H4 (cell line): Measurements from ENCODE around the gene NTN3. TPM values are rescaled to one million over a fixed set of nuclear protein-coding genes. Genes with fewer than 3 reads are reported as not detected.
"Not testable (repeated sequence)": the region's sequence is repeated elsewhere in the genome, so short reads cannot be mapped to it uniquely, and the experiment has no call there.

Experiments
- DNase-seq: peaks from one replicate; pipeline ENCODE4 v3.0.0-alpha.2; 2015; ENCODE audit warnings: low spot score
- total RNA-seq: library from RNA; depleted of rRNA; stranded (reverse); fragments of >200 nt; shearing (Covaris generic); gene quantifications from 2 replicates; pipeline ENCODE4 v1.2.3, GENCODE V29; 2014

Gene NTN3
- total RNA-seq, 1 experiment from 2014 or later = 0.14 TPM

DNA sequence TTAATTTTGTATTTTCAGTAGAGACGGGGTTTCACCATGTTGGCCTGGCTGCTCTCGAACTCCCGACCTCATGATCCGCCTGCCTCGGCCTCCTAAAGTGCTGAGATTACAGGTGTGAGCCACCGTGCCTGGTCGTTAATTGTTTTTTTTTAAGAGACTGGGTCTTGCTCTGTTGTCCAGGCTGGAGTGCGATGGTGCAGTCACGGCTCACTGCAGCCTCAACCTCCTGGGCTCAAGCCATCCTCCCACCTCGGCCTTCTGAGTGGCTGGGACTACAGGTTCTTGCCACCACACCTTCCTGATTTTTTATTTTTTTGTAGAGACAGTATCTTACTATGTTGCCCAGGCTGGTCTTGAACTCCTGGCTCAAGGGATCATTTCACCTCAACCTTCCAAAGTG, 8.9 kb downstream of the NTN3 start:
- DNase-seq = not testable (repeated sequence)

DNA sequence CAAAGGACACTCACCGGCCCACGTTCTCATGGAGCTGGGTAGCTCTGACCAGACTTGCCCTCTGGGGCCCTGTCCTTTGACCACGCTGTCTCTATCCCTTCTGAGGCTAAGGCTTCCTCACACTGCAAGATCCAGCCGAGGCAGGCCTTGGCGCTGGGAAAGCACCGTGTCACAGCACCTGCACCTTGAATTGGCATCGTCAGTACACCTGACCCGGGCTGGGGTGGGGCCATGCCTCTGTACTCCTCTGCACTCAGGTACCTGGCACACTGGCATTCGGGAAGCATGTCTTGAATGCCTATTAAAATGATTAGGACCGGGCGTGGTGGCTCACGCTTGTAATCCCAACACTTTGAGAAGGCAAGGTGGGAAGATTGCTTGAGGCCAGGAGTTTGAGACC, 9.9 kb downstream of the NTN3 start:
- DNase-seq = no peak

DNA sequence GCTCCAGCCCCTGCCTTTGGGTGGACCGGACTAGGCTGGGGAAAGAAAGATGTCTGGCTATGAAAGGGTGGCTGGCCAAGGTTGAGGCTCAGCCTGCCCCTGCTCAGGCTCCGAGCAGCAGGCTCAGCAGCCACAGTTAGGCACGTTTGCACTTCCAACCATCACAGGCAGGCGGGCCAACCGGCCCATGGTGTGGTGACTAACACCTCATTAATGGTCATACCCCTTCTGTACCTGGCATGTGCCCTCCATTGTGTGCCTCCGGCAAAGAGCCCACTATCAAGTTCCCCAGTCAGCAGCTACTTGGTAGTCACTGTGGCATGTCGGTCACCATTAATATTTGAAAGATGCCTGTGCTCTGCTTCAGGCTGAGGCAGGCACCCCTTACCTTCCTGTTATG, 10.6 kb downstream of the NTN3 start:
- DNase-seq = no peak

DNA sequence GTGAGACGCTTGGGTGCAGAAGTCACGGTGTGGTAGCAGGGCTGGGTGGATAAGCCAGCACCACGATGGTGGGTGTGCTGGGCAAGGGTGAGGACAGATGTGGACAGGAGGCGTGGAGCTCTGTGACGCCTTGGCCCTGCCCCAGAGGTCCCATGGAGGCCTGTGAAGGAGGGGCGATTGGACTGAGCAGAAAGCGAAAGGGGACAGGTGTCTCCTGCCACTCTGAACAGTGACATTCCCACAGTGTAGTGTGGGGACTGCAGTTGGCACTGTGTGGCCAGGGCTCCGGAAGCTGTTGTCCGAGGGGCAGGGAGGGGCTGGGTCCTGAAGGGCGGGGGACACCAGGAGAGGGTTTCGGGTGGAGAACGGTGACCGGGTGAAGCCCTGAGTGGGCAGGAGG, 11.2 kb downstream of the NTN3 start:
- DNase-seq = no peak

GRCh38 chr16:2482708-2483534, 11.8 kb downstream of the NTN3 start:
- DNase-seq = no peak

DNA sequence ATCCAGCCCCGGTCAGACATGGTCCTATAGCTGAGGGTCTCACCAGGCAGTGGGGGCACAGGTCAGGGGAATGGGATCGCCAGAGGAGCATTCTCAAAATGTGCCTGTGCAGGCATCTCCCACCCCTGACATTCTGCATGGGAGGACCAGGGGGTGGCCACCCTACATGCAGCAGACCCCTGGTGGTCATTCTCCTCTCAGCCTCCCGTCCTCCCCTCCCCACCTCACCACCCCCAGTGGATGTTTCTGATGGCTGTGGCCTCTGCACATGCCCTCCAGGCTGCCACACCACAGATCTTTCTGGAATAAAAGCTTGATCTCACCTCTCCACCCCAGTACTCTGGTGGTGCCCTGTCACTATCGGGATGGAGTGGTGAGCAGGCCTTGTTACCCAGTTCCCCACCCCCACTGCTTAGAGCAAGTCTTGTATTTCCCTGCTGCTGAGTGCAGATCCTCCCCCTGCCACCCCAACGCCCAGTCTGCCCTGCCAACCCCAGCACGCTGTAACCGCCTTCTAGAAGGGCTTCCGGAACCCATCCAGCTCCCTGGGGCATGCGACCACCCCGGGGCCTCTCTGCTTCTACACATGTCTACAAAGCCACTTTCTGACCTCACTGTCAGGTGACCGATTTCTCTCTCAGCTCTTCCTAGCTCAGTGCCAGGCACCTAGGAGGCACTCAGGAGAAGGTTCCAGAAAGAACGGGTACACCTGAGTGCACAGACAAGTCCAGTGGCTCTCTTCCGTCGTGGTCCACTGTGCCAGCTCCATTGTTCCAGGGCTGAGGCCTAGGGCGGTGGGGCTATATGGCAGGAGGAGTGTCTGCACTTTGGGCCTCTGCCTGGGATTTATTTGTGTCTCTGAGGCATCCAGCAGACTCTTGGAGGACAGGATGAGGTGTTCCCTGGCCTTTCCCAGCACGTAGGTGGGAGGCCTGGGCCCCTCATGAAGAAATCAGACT, 13.1 kb downstream of the NTN3 start:
- DNase-seq = no peak

DNA sequence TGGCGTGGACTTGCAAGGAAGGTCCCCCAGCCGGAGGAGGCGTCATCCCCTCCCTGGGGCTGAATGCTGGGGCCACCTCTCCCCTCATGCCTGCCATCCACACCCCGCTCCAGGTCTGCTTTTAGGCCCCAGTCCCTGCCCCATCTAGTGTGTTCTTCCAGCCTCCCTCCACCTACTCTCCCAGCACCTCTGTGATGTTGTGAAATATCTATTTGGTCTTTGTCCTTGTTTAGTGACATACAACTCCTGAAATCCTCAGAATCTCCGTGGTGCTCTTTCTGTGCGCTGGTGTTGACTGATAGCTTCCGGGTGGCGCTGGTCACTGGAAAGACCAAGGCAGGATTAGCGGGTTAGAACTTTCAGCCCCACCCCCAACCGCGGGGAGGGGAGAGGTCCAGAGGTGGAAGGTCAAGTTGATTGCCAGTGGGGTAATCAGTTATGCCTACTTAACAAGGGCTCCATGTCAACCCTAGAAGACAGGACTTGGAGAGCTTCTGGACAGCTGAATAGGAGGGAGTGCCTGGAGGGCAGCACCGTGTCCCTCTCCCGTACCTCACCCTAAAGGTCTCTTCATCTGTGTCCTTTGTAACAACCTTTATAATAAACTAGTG, 13.9 kb downstream of the NTN3 start:
- DNase-seq = no peak

GRCh38 chr16:2485811-2486507, 14.9 kb downstream of the NTN3 start:
- DNase-seq = no peak

GRCh38 chr16:2486645-2487516, 15.8 kb downstream of the NTN3 start:
- no peak for DNase-seq

DNA sequence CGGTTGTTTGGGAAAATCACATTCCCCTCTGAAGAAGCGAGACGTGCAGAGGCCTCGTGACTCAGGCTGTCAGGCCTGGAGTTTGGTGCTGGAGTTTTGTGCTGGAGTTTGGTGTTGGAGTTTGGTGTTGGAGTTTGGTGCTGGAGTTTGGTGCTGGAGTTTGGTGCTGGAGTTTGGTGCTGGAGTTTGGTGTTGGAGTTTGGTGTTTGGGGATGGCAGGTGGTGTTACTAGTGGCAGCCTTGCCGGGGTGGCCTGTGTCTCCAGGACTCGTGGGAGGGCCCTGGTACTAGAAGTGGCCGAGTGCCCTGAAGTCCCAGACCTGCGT, 16.4 kb downstream of the NTN3 start:
- no peak for DNase-seq

- DNase-seq = no peak
Observed at GRCh38 chr16:2487903-2488531, 16.9 kb downstream of the NTN3 start.

- no peak for DNase-seq
Observed at GRCh38 chr16:2489581-2489980, 18.5 kb downstream of the NTN3 start.

DNA sequence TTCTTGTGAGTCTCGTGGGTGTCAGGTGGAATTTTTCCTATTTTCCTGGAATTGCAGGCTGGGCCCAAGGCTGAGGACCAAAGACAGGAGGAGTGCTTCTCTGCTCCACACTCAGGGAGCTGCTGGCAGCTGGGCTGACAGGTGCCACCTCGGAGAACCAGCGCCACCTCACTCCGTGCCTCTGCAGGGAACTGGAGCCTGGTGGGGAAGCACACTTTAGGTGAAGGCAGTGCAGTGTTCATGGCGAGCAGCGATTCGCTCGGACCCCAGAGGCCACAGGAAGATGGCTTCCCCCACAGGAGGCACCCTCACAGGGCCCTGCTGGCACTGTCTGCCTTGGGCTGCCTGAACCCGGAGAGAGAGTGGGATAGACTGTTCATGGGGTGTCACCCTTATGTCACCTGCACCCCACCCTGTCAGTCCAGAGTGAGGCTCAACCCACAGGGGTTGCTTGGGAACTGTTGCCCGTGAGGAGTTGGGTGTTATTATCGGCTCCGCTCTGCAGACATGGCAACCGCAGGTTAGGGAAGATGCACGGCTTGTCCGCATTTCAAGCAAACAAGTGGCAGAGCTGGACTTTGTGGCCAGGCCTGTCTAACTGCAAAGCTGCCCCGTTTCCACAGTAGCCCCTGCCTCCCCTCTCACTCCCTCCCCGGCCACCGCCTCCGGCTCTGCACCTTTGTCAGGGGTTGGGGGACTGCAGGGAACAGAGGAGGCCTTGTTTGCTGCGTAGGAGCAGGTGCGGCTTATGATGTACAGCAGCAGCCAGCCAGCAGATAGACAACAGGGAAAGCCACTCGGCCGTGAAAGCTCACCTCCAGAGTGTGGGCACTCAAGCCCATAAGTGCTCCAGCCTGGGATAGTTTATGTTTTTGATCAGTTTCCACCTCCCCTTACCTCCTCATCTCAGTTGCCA, 19.4 kb downstream of the NTN3 start:
- no peak for DNase-seq

DNA sequence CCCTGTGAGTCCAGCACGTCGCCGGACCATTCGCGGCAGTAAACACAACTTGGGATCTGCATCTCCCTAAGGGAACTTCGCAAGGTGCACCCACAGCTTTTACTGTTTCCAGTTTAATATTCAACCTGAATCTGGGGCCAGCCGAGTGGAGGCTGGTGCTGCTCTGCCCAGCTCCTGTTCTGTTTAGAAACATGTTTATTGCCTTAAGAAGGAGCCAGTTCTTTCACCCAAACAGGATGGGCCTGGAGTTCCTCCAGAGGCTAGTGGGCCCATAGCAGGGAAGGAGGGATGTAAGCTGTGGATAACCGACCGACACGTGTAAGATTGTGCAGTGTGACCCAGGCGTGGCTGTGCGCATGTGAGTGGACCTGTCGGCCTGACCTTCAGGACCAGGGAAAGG, 21.2 kb downstream of the NTN3 start:
- DNase-seq = no peak

- no peak for DNase-seq
Observed at GRCh38 chr16:2493605-2494004, 22.5 kb downstream of the NTN3 start.

DNA sequence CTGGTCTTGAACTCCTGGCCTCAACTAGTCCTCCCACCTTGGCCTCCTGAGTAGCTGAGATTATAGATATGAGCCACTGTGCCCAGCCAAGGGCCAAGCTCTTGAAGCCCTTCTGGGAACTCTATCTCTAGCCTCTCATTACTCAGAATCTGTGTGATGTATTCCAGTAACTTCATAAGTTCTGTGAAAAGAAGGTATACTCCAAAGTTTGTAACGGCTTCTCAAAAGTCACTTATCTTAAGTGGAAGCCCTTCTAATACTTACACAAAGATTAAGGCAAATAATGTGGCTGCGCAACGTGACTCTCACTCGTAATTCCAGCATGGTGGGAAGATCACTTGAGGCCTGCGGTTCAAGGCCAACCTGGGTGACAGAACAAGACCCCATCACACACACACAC, 23.5 kb downstream of the NTN3 start:
- no peak for DNase-seq

DNA sequence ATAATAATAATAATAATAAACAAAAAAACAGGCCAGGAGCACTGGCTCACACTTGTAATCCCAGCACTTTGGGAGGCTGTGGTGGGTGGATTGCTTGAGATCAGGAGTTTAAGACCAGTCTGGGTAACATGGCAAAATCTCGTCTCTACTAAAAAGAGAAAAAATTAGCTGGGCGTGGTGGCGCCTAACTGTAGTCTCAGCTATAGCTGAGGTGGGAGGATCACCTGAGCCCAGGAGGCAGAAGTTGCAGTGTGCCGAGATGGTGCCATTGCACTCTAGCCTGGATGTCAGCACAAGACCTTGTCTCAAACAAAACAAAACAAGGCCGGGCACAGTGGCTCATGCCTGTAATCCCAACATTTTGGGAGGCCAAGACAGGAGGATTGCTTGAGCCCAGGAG, 23.9 kb downstream of the NTN3 start:
- no peak for DNase-seq

DNA sequence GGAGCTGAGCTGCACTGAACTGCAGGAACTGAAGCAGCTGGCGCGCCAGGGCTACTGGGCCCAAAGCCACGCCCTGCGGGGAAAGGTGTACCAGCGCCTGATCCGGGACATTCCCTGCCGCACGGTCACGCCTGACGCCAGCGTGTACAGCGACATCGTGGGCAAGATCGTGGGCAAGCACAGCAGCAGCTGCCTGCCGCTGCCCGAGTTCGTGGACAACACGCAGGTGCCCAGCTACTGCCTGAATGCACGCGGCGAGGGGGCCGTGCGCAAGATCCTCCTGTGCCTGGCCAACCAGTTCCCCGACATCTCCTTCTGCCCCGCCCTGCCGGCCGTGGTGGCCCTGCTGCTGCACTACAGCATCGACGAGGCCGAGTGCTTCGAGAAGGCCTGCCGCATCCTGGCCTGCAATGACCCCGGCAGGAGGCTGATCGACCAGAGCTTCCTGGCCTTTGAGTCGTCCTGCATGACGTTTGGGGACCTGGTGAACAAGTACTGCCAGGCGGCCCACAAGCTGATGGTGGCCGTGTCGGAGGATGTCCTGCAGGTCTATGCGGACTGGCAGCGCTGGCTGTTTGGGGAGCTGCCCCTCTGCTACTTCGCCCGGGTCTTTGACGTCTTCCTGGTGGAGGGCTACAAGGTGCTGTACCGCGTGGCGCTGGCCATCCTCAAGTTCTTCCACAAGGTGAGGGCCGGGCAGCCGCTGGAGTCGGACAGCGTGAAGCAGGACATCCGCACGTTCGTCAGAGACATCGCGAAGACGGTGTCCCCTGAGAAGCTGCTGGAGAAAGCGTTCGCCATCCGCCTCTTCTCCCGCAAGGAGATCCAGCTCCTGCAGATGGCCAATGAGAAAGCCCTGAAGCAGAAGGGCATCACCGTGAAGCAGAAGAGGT, 25.4 kb downstream of the NTN3 start:
- no peak for DNase-seq
